ENCODE data around the gene MRPS27.

- no peak for TF ChIP-seq POLR2AphosphoS5 (IDR thresholded peaks at IDR 0.05; ENCODE audit: borderline replicate concordance, low read depth, low read length)
- no peak for TF ChIP-seq EZH2 (IDR thresholded peaks at IDR 0.05)
Observed at GRCh38 chr5:72234265-72234700, 85.8 kb downstream of the MRPS27 start.
